ENCODE data around the gene IER5L.

GRCh38 chr9:129145841-129146292 lies 32.2 kb downstream of the IER5L start:
- TF ChIP-seq POLR2AphosphoS5 (IDR thresholded peaks at IDR 0.05) (no peak), CTCF (IDR thresholded peaks at IDR 0.05) (no peak)
